HepG2 (cell line): Measurements from ENCODE around the gene VDR. TPM values are rescaled to one million over a fixed set of nuclear protein-coding genes. Genes with fewer than 3 reads are reported as not detected.
A peak's percentile ranks its signal among the peaks of the same experiment; 100 is the strongest.

Experiments used
- BRD4 ChIP-seq: sonication (generic); formaldehyde crosslinking; IDR thresholded peaks from 2 replicates; pipeline ENCODE4 v1.4.0; 2020; ENCODE audit warnings: missing genetic modification reagents
- CHD2 ChIP-seq: IDR thresholded peaks from 2 replicates; pipeline ENCODE4 v1.6.1; 2011; ENCODE audit warnings: low read depth, low read length, improper control_type of control experiment
- HNF4G ChIP-seq, 2 experiments: sonication (generic) in 1 of 2; formaldehyde crosslinking in 1 of 2; IDR thresholded peaks; 2 replicates each; pipeline versions ENCODE4 v1.4.0 to v1.6.1; 2011 to 2020; ENCODE audit warnings: borderline replicate concordance in 2 of 2, low read depth in 2 of 2, mild to moderate bottlenecking in 2 of 2, low read length in 1 of 2, missing genetic modification reagents in 1 of 2, moderate library complexity in 1 of 2
- LCORL ChIP-seq, 2 experiments: fragments of 450-650 bp in 1 of 2; sonication (generic) in 1 of 2; formaldehyde crosslinking in 1 of 2; IDR thresholded peaks; 2 replicates each; pipeline versions ENCODE4 v1.5.0 to v1.6.1; 2017 to 2020; ENCODE audit warnings: antibody characterized with exemption in 1 of 2, missing genetic modification reagents in 1 of 2
- MAZ ChIP-seq, 2 experiments: sonication (generic) in 1 of 2; formaldehyde crosslinking in 1 of 2; IDR thresholded peaks; 2 replicates each; pipeline versions ENCODE4 v1.5.0 to v1.6.1; 2012 to 2020; ENCODE audit warnings: low read depth in 2 of 2, mild to moderate bottlenecking in 2 of 2, borderline replicate concordance in 1 of 2, improper control_type of control experiment in 1 of 2, low read length in 1 of 2, missing genetic modification reagents in 1 of 2, moderate library complexity in 1 of 2
- MYPOP ChIP-seq: sonication (generic); formaldehyde crosslinking; IDR thresholded peaks from 2 replicates; pipeline ENCODE4 v1.8.1; 2023; ENCODE audit warnings: mild to moderate bottlenecking, moderate library complexity, missing genetic modification reagents
- NR2C2 ChIP-seq: sonication (generic); formaldehyde crosslinking; IDR thresholded peaks from 2 replicates; pipeline ENCODE4 v1.4.0; 2020; ENCODE audit warnings: missing genetic modification reagents, mild to moderate bottlenecking, moderate library complexity, borderline replicate concordance
- PAXIP1 ChIP-seq: sonication (generic); formaldehyde crosslinking; conservative IDR thresholded peaks from 2 replicates; pipeline ENCODE4 v1.4.0; 2020; ENCODE audit warnings: mild to moderate bottlenecking, missing genetic modification reagents, moderate library complexity
- RAD21 ChIP-seq: fragments of 450-650 bp; formaldehyde crosslinking; IDR thresholded peaks from 2 replicates; pipeline ENCODE4 v1.5.0; 2020; ENCODE audit warnings: mild to moderate bottlenecking
- SOX13 ChIP-seq, 3 experiments: fragments of 450-650 bp in 1 of 3; sonication (generic) in 1 of 3; formaldehyde crosslinking in 1 of 3; IDR thresholded peaks in 2 of 3; conservative IDR thresholded peaks in 1 of 3; 2 replicates each; pipeline versions ENCODE4 v1.5.0 to v1.6.1; 2016 to 2020; ENCODE audit warnings: antibody characterized with exemption in 1 of 3, mild to moderate bottlenecking in 1 of 3, missing compliant biosample characterization in 1 of 3, missing genetic modification reagents in 1 of 3, moderate library complexity in 1 of 3
- USF2 ChIP-seq, 2 experiments: sonication (generic) in 1 of 2; formaldehyde crosslinking in 1 of 2; IDR thresholded peaks; 2 replicates each; pipeline versions ENCODE4 v1.5.1 to v1.6.1; 2011 to 2020; ENCODE audit warnings: borderline replicate concordance in 1 of 2, low read depth in 1 of 2, low read length in 1 of 2, mild to moderate bottlenecking in 1 of 2, missing genetic modification reagents in 1 of 2, moderate library complexity in 1 of 2
- ZBTB7B ChIP-seq: sonication (generic); formaldehyde crosslinking; IDR thresholded peaks from 2 replicates; pipeline ENCODE4 v1.4.0; 2020; ENCODE audit warnings: missing genetic modification reagents
- ZNF225 ChIP-seq: sonication (generic); formaldehyde crosslinking; IDR thresholded peaks from 2 replicates; pipeline ENCODE4 v1.4.0; 2020; ENCODE audit warnings: mild to moderate bottlenecking, missing genetic modification reagents
- ZNF414 ChIP-seq: sonication (generic); formaldehyde crosslinking; IDR thresholded peaks from 2 replicates; pipeline ENCODE4 v1.5.0; 2020; ENCODE audit warnings: missing genetic modification reagents
- ZNF740 ChIP-seq: sonication (generic); formaldehyde crosslinking; IDR thresholded peaks from 2 replicates; pipeline ENCODE4 v1.4.0; 2020; ENCODE audit warnings: missing genetic modification reagents
- polyA plus RNA-seq, 8 experiments: library from polyadenylated mRNA; depleted of rRNA in 3 of 8; stranded (reverse) in 7 of 8; unstranded in 1 of 8; fragments of >200 nt; fragmentation: Illumina TruSeq in 4 of 8; extraction: Trizol in 4 of 8; gene quantifications; 2 replicates each; pipeline versions ENCODE4 v1.2.1 to v1.2.3, GENCODE V29; 2011 to 2016; ENCODE audit warnings: low read depth in 4 of 8, missing spikeins in 1 of 8, mixed read lengths in 1 of 8; ENCODE audit not compliant: insufficient read depth in 1 of 8
- total RNA-seq, 5 experiments: library from RNA; depleted of rRNA; stranded (reverse); fragments of >200 nt; fragmentation: Illumina TruSeq; extraction: Trizol; gene quantifications; 2 replicates each; pipeline ENCODE4 v1.2.3, GENCODE V29; 2016; ENCODE audit warnings: low read depth in 1 of 5

VDR gene
- total and polyA plus RNA-seq, 2 of the 13 experiments (the other 11 are each of a cell fraction or from before 2014, with no cell fraction given), result 0.08 to 0.33 TPM

GRCh38 chr12:47819138-47819895, 85.5 kb downstream of the VDR start (continued):
- peak; percentile 35; the same call in 1 of the 2 replicates for TF ChIP-seq PAXIP1 (CRISPR knock-in tag)
- no peak for TF ChIP-seq LCORL (IDR thresholded peaks at IDR 0.05)
- TF ChIP-seq LCORL (CRISPR knock-in tag; IDR thresholded peaks at IDR 0.05), result peak; percentile 87
- TF ChIP-seq SOX13 (IDR thresholded peaks at IDR 0.05), result no peak
- peak in 1 of 2 experiments; percentile 51; a peak in 1 of 4 replicates for TF ChIP-seq SOX13 (CRISPR knock-in tag; conservative IDR thresholded peaks at IDR 0.05 in 1 of 2, IDR thresholded peaks at IDR 0.05 in 1 of 2)
- no peak for TF ChIP-seq MYPOP (CRISPR knock-in tag)
- TF ChIP-seq ZNF225 (CRISPR knock-in tag), result 0 out of 2 replicates have a peak, but pooled peaks have one; percentile 27
- no peak for TF ChIP-seq USF2 (IDR thresholded peaks at IDR 0.05; ENCODE audit: low read depth, low read length)
- TF ChIP-seq USF2 (CRISPR knock-in tag; IDR thresholded peaks at IDR 0.05; ENCODE audit: borderline replicate concordance), result no peak
- peak; percentile 89 for TF ChIP-seq NR2C2 (CRISPR knock-in tag)
- TF ChIP-seq RAD21 (CRISPR knock-in tag), result peak; percentile 60; the same call in 1 of the 2 replicates
- TF ChIP-seq CHD2, result no peak
- TF ChIP-seq ZBTB7B (CRISPR knock-in tag), result peak; percentile 80; the same call in 1 of the 2 replicates
- 0 out of 2 replicates have a peak, but pooled peaks have one; percentile 38 for TF ChIP-seq ZNF414
- peak; percentile 25; the same call in 1 of the 2 replicates for TF ChIP-seq BRD4
- TF ChIP-seq ZNF740 (CRISPR knock-in tag), result no peak
- TF ChIP-seq HNF4G (IDR thresholded peaks at IDR 0.05; ENCODE audit: borderline replicate concordance, low read depth, low read length), result peak; percentile 61; the same call in 1 of the 2 replicates
- TF ChIP-seq HNF4G (CRISPR knock-in tag; IDR thresholded peaks at IDR 0.05; ENCODE audit: borderline replicate concordance, low read depth), result no peak
- TF ChIP-seq MAZ (IDR thresholded peaks at IDR 0.05; ENCODE audit: borderline replicate concordance, low read depth, low read length), result no peak
- TF ChIP-seq MAZ (CRISPR knock-in tag; IDR thresholded peaks at IDR 0.05; ENCODE audit: low read depth), result peak; percentile 59; the same call in 1 of the 2 replicates
